Measurements from ENCODE around the gene SPINT3.

- no peak for TF ChIP-seq CTCF (IDR thresholded peaks at IDR 0.05)
- no peak for TF ChIP-seq POLR2A (IDR thresholded peaks at IDR 0.05)
- no peak for TF ChIP-seq EP300 (IDR thresholded peaks at IDR 0.05)
Observed at GRCh38 chr20:45506398-45506797, 9.0 kb downstream of the SPINT3 start.

Measured in ovary (tissue), 3 donors.